ENCODE measurements around the gene AIM2. TPM values are rescaled to one million over a fixed set of nuclear protein-coding genes. Genes with fewer than 3 reads are reported as not detected.

AIM2 gene
- total and polyA plus RNA-seq, 10 of the 15 experiments (the other 5 are each of a cell fraction or from before 2014, with no cell fraction given) = 7.9 to 35.7 (median 12.8) TPM

GRCh38 chr1:159012495-159012894 is 64.1 kb downstream of the AIM2 start (continued):
- TF ChIP-seq, protein P1, sequence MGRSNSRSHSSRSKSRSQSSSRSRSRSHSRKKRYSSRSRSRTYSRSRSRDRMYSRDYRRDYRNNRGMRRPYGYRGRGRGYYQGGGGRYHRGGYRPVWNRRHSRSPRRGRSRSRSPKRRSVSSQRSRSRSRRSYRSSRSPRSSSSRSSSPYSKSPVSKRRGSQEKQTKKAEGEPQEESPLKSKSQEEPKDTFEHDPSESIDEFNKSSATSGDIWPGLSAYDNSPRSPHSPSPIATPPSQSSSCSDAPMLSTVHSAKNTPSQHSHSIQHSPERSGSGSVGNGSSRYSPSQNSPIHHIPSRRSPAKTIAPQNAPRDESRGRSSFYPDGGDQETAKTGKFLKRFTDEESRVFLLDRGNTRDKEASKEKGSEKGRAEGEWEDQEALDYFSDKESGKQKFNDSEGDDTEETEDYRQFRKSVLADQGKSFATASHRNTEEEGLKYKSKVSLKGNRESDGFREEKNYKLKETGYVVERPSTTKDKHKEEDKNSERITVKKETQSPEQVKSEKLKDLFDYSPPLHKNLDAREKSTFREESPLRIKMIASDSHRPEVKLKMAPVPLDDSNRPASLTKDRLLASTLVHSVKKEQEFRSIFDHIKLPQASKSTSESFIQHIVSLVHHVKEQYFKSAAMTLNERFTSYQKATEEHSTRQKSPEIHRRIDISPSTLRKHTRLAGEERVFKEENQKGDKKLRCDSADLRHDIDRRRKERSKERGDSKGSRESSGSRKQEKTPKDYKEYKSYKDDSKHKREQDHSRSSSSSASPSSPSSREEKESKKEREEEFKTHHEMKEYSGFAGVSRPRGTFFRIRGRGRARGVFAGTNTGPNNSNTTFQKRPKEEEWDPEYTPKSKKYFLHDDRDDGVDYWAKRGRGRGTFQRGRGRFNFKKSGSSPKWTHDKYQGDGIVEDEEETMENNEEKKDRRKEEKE (IDR thresholded peaks at IDR 0.05) = no peak
- TF ChIP-seq, protein P2, sequence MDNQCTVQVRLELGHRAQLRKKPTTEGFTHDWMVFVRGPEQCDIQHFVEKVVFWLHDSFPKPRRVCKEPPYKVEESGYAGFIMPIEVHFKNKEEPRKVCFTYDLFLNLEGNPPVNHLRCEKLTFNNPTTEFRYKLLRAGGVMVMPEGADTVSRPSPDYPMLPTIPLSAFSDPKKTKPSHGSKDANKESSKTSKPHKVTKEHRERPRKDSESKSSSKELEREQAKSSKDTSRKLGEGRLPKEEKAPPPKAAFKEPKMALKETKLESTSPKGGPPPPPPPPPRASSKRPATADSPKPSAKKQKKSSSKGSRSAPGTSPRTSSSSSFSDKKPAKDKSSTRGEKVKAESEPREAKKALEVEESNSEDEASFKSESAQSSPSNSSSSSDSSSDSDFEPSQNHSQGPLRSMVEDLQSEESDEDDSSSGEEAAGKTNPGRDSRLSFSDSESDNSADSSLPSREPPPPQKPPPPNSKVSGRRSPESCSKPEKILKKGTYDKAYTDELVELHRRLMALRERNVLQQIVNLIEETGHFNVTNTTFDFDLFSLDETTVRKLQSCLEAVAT (IDR thresholded peaks at IDR 0.05) = 0 out of 2 replicates have a peak, but pooled peaks have one; percentile 19
- TF ChIP-seq MYC (IDR thresholded peaks at IDR 0.05; ENCODE audit: insufficient read depth, insufficient read length, insufficient replicate concordance, low read length, severe bottlenecking) = no peak
- no peak for TF ChIP-seq KDM1A (IDR thresholded peaks at IDR 0.05; ENCODE audit: borderline replicate concordance)

Other genes starting within 250 kb of the AIM2 start
- 36.1 and 45.1 TPM in 2 replicates for gene MNDA, start 245.4 kb downstream of the AIM2 start, total RNA-seq (2014; rRNA removed)
- 72.2 and 74.7 TPM in 2 replicates for gene MNDA, start 245.4 kb downstream of the AIM2 start, total RNA-seq (2014; rRNA removed; fragmentation: Illumina TruSeq; extraction: Trizol)
- gene MNDA, start 245.4 kb downstream of the AIM2 start, total RNA-seq (2021) = 36.8 and 37.6 TPM in 2 replicates
- gene MNDA, start 245.4 kb downstream of the AIM2 start, polyA plus RNA-seq (2011; rRNA removed) = 37.1 and 49.1 TPM in 2 replicates
- 83.0 and 116 TPM in 2 replicates for gene MNDA, start 245.4 kb downstream of the AIM2 start, polyA plus RNA-seq (2014; fragmentation: Illumina TruSeq; extraction: Trizol)
- 10 to 100 TPM; 81.9 to 91.8 TPM for gene MNDA, start 245.4 kb downstream of the AIM2 start, polyA plus RNA-seq (2014; fragmentation: Nextera tagmentation; extraction: Ambion mirVana)
- 32.1 and 38.9 TPM in 2 replicates for gene MNDA, start 245.4 kb downstream of the AIM2 start, polyA plus RNA-seq (2014; rRNA removed)
- 10 to 100 TPM; 20.1 to 21.4 TPM for gene MNDA, start 245.4 kb downstream of the AIM2 start, polyA plus RNA-seq (2016; fragmentation: Nextera tagmentation; extraction: Ambion mirVana)
- gene PYHIN1, start 145.2 kb downstream of the AIM2 start, total RNA-seq (2014; rRNA removed) = 0.34 and 0.82 TPM in 2 replicates
- gene PYHIN1, start 145.2 kb downstream of the AIM2 start, total RNA-seq (2014; rRNA removed; fragmentation: Illumina TruSeq; extraction: Trizol) = 0.49 and 0.88 TPM in 2 replicates
- gene PYHIN1, start 145.2 kb downstream of the AIM2 start, total RNA-seq (2021) = 0.28 and 0.35 TPM in 2 replicates
- 7.2 and 9.4 TPM in 2 replicates for gene PYHIN1, start 145.2 kb downstream of the AIM2 start, polyA plus RNA-seq (2011; rRNA removed)
- 0.46 and 0.53 TPM in 2 replicates for gene PYHIN1, start 145.2 kb downstream of the AIM2 start, polyA plus RNA-seq (2014; fragmentation: Illumina TruSeq; extraction: Trizol)
- gene PYHIN1, start 145.2 kb downstream of the AIM2 start, polyA plus RNA-seq (2014; fragmentation: Nextera tagmentation; extraction: Ambion mirVana) = under 1 TPM; 0.35 to 0.56 TPM
- 0.26 and 0.29 TPM in 2 replicates for gene PYHIN1, start 145.2 kb downstream of the AIM2 start, polyA plus RNA-seq (2014; rRNA removed)
- gene PYHIN1, start 145.2 kb downstream of the AIM2 start, polyA plus RNA-seq (2016; fragmentation: Nextera tagmentation; extraction: Ambion mirVana) = under 1 TPM; 0.19 to 0.42 TPM
- 147 and 155 TPM in 2 replicates for gene IFI16, start 66.9 kb downstream of the AIM2 start, total RNA-seq (2014; rRNA removed)
- 120 and 123 TPM in 2 replicates for gene IFI16, start 66.9 kb downstream of the AIM2 start, total RNA-seq (2014; rRNA removed; fragmentation: Illumina TruSeq; extraction: Trizol)
- 185 and 196 TPM in 2 replicates for gene IFI16, start 66.9 kb downstream of the AIM2 start, total RNA-seq (2021)
- 375 and 581 TPM in 2 replicates for gene IFI16, start 66.9 kb downstream of the AIM2 start, polyA plus RNA-seq (2011; rRNA removed)
- gene IFI16, start 66.9 kb downstream of the AIM2 start, polyA plus RNA-seq (2014; fragmentation: Illumina TruSeq; extraction: Trizol) = 366 and 473 TPM in 2 replicates
- 100 to 1,000 TPM; 191 to 255 TPM for gene IFI16, start 66.9 kb downstream of the AIM2 start, polyA plus RNA-seq (2014; fragmentation: Nextera tagmentation; extraction: Ambion mirVana)
- 188 and 232 TPM in 2 replicates for gene IFI16, start 66.9 kb downstream of the AIM2 start, polyA plus RNA-seq (2014; rRNA removed)
- 100 to 1,000 TPM; 149 to 165 TPM for gene IFI16, start 66.9 kb downstream of the AIM2 start, polyA plus RNA-seq (2016; fragmentation: Nextera tagmentation; extraction: Ambion mirVana)
- gene CADM3, start 94.8 kb upstream of the AIM2 start, total RNA-seq (2014; rRNA removed) = not detected in 2 replicates
- gene CADM3, start 94.8 kb upstream of the AIM2 start, total RNA-seq (2014; rRNA removed; fragmentation: Illumina TruSeq; extraction: Trizol) = not detected in 2 replicates
- gene CADM3, start 94.8 kb upstream of the AIM2 start, total RNA-seq (2021) = not detected in 2 replicates
- gene CADM3, start 94.8 kb upstream of the AIM2 start, polyA plus RNA-seq (2011; rRNA removed) = 0.27 and 0.37 TPM in 2 replicates
- gene CADM3, start 94.8 kb upstream of the AIM2 start, polyA plus RNA-seq (2014; fragmentation: Illumina TruSeq; extraction: Trizol) = not detected in 2 replicates
- not detected for gene CADM3, start 94.8 kb upstream of the AIM2 start, polyA plus RNA-seq (2014; fragmentation: Nextera tagmentation; extraction: Ambion mirVana)
- gene CADM3, start 94.8 kb upstream of the AIM2 start, polyA plus RNA-seq (2014; rRNA removed) = 0.01 and 0.04 TPM in 2 replicates
- not detected for gene CADM3, start 94.8 kb upstream of the AIM2 start, polyA plus RNA-seq (2016; fragmentation: Nextera tagmentation; extraction: Ambion mirVana)
- 0.06 and 0.38 TPM in 2 replicates for gene ACKR1, start 128.1 kb upstream of the AIM2 start, total RNA-seq (2014; rRNA removed)
- 0.09 and 0.14 TPM in 2 replicates for gene ACKR1, start 128.1 kb upstream of the AIM2 start, total RNA-seq (2014; rRNA removed; fragmentation: Illumina TruSeq; extraction: Trizol)
- gene ACKR1, start 128.1 kb upstream of the AIM2 start, total RNA-seq (2021) = 0.35 and 0.38 TPM in 2 replicates
- gene ACKR1, start 128.1 kb upstream of the AIM2 start, polyA plus RNA-seq (2011; rRNA removed) = 0.58 and 0.99 TPM in 2 replicates
- 0.16 TPM in 1 of 2 replicates, not detected in the other for gene ACKR1, start 128.1 kb upstream of the AIM2 start, polyA plus RNA-seq (2014; fragmentation: Illumina TruSeq; extraction: Trizol)
- under 1 TPM in 1 of 2 experiments, not detected in 1; 0.62 TPM for gene ACKR1, start 128.1 kb upstream of the AIM2 start, polyA plus RNA-seq (2014; fragmentation: Nextera tagmentation; extraction: Ambion mirVana)
- 0.18 and 0.19 TPM in 2 replicates for gene ACKR1, start 128.1 kb upstream of the AIM2 start, polyA plus RNA-seq (2014; rRNA removed)
- gene ACKR1, start 128.1 kb upstream of the AIM2 start, polyA plus RNA-seq (2016; fragmentation: Nextera tagmentation; extraction: Ambion mirVana) = 1 to 10 TPM; 1.4 to 1.8 TPM
- 0.62 TPM in 1 of 2 replicates, not detected in the other for gene FCER1A, start 225.6 kb upstream of the AIM2 start, total RNA-seq (2014; rRNA removed)
- 0.13 TPM in 1 of 2 replicates, not detected in the other for gene FCER1A, start 225.6 kb upstream of the AIM2 start, total RNA-seq (2014; rRNA removed; fragmentation: Illumina TruSeq; extraction: Trizol)
- not detected in 2 replicates for gene FCER1A, start 225.6 kb upstream of the AIM2 start, total RNA-seq (2021)
- not detected in 2 replicates for gene FCER1A, start 225.6 kb upstream of the AIM2 start, polyA plus RNA-seq (2011; rRNA removed)
- 0.06 TPM in 1 of 2 replicates, not detected in the other for gene FCER1A, start 225.6 kb upstream of the AIM2 start, polyA plus RNA-seq (2014; fragmentation: Illumina TruSeq; extraction: Trizol)
- gene FCER1A, start 225.6 kb upstream of the AIM2 start, polyA plus RNA-seq (2014; fragmentation: Nextera tagmentation; extraction: Ambion mirVana) = under 1 TPM in 1 of 2 experiments, not detected in 1; 0.20 TPM
- gene FCER1A, start 225.6 kb upstream of the AIM2 start, polyA plus RNA-seq (2014; rRNA removed) = 0.50 TPM in 1 of 2 replicates, not detected in the other
- not detected for gene FCER1A, start 225.6 kb upstream of the AIM2 start, polyA plus RNA-seq (2016; fragmentation: Nextera tagmentation; extraction: Ambion mirVana)

All from GM12878 (cell line).